Measurements from ENCODE around the gene PPP2R5A.
"Not testable (repeated sequence)": the region's sequence is repeated elsewhere in the genome, so short reads cannot be mapped to it uniquely, and the experiment has no call there.

The PPP2R5A gene

GRCh38 chr1:212286556-212287131 is 1.4 kb downstream of the PPP2R5A start:
- H3K36me3 ChIP-seq (ENCODE audit: control insufficient read depth in 5 of 5, insufficient read depth in 5 of 5, low read length in 5 of 5), result no peaks in the 10 kb centered on the region
- H3K27ac ChIP-seq (ENCODE audit: low read depth, low read length), result peak overlapping the region; percentile 96
- peak overlapping the region; percentile 84 to 100 (median 99) for H3K4me3 ChIP-seq (ENCODE audit: low read depth in 1 of 5, low read length in 5 of 5)
- no peaks in the 10 kb centered on the region for H3K27me3 ChIP-seq (ENCODE audit: control insufficient read depth in 5 of 5, insufficient read depth in 4 of 5, low read length in 5 of 5)
- H3K9ac ChIP-seq (ENCODE audit: low read length in 5 of 5), result peak overlapping the region; percentile 76 to 99 (median 95)
- no peaks in the 10 kb centered on the region for H3K9me3 ChIP-seq (ENCODE audit: control insufficient read depth in 5 of 5, low read length in 5 of 5)
- H3K4me1 ChIP-seq (ENCODE audit: control insufficient read depth in 5 of 5, insufficient read depth in 5 of 5, low read length in 5 of 5), result peaks cover 0 to 66% (median 57%) of the 10 kb centered on the region in 5 donors

DNA sequence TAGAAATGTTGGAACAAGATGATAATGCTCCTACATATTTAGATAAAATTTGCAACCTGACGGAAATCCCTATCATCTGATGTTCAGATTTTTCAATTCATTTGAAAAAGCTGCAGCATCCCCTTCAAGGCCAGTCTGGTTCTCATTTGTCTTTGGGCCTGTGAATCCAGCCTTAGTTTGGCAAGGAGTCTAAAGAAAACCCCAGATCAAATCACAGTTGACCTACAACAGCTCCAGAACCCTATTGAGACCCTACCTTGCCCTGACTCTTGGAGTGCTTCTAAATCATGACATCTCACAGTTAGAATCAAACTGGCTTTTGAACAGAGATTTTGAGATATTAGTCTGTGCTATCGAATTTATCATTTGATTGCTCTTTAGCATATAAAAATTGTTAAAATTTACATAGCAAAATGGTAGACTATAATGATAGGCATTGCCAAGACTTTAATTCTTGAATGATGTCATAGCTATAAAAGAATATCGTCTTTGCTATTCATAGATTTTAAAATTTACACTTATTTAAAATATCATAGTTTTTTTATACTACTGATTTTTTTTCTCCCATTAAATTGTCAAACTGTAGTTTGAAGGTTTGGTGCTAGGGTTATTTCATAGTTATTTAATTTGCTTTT is 2.2 kb downstream of the PPP2R5A start:
- H3K36me3 ChIP-seq (ENCODE audit: control insufficient read depth in 5 of 5, insufficient read depth in 5 of 5, low read length in 5 of 5), result no peaks in the 10 kb centered on the region
- peak overlapping the region; percentile 76 to 99 (median 95) for H3K9ac ChIP-seq (ENCODE audit: low read length in 5 of 5)
- H3K9me3 ChIP-seq (ENCODE audit: control insufficient read depth in 5 of 5, low read length in 5 of 5), result no peaks in the 10 kb centered on the region
- peaks cover 3 to 73% (median 64%) of the 10 kb centered on the region in 5 donors for H3K4me1 ChIP-seq (ENCODE audit: control insufficient read depth in 5 of 5, insufficient read depth in 5 of 5, low read length in 5 of 5)
- peak overlapping the region; percentile 84 to 100 (median 99) for H3K4me3 ChIP-seq (ENCODE audit: low read depth in 1 of 5, low read length in 5 of 5)
- no peaks in the 10 kb centered on the region for H3K27me3 ChIP-seq (ENCODE audit: control insufficient read depth in 5 of 5, insufficient read depth in 4 of 5, low read length in 5 of 5)
- peak overlapping the region; percentile 96 for H3K27ac ChIP-seq (ENCODE audit: low read depth, low read length)

GRCh38 chr1:212287995-212288394 is 2.8 kb downstream of the PPP2R5A start:
- H3K27me3 ChIP-seq (ENCODE audit: control insufficient read depth in 5 of 5, insufficient read depth in 4 of 5, low read length in 5 of 5); H3K36me3 ChIP-seq (ENCODE audit: control insufficient read depth in 5 of 5, insufficient read depth in 5 of 5, low read length in 5 of 5); H3K9me3 ChIP-seq (ENCODE audit: control insufficient read depth in 5 of 5, low read length in 5 of 5): not testable (repeated sequence)
- peak overlapping the region; percentile 1 to 99 (median 76) for H3K9ac ChIP-seq (ENCODE audit: low read length in 5 of 5)
- peaks cover 4 to 78% (median 70%) of the 10 kb centered on the region in 5 donors for H3K4me1 ChIP-seq (ENCODE audit: control insufficient read depth in 5 of 5, insufficient read depth in 5 of 5, low read length in 5 of 5)
- H3K27ac ChIP-seq (ENCODE audit: low read depth, low read length), result peak overlapping the region; percentile 96
- peak overlapping the region; percentile 81 to 100 (median 90) for H3K4me3 ChIP-seq (ENCODE audit: low read depth in 1 of 5, low read length in 5 of 5)

DNA sequence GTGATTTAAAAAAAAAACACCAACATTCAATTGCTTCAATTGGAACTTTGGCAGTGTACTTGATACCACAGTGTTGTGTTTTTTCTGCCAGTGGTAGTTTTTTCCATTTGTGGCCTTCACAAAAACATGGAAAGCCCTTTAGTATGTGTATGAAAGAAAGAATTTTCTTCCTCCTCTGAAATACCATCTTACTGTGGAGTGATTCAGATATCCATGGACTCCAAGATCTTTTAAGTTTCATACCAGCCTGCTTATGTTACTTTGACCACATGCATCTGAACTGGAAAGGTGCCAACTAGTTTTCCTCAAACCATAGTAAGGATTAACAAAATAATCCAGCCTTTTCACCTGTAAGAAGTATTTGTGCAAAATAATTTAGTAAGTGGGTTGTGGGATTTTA is 3.4 kb downstream of the PPP2R5A start:
- peak overlapping the region; percentile 81 to 100 (median 90) for H3K4me3 ChIP-seq (ENCODE audit: low read depth in 1 of 5, low read length in 5 of 5)
- H3K27ac ChIP-seq (ENCODE audit: low read depth, low read length), result peak overlapping the region; percentile 96
- peak overlapping the region; percentile 1 to 99 (median 64) for H3K9ac ChIP-seq (ENCODE audit: low read length in 5 of 5)
- no peaks in the 10 kb centered on the region for H3K9me3 ChIP-seq (ENCODE audit: control insufficient read depth in 5 of 5, low read length in 5 of 5)
- H3K4me1 ChIP-seq (ENCODE audit: control insufficient read depth in 5 of 5, insufficient read depth in 5 of 5, low read length in 5 of 5), result peaks cover 6 to 78% (median 75%) of the 10 kb centered on the region in 5 donors
- no peaks in the 10 kb centered on the region for H3K27me3 ChIP-seq (ENCODE audit: control insufficient read depth in 5 of 5, insufficient read depth in 4 of 5, low read length in 5 of 5)
- no peaks in the 10 kb centered on the region for H3K36me3 ChIP-seq (ENCODE audit: control insufficient read depth in 5 of 5, insufficient read depth in 5 of 5, low read length in 5 of 5)

GRCh38 chr1:212289262-212290077 is 4.3 kb downstream of the PPP2R5A start:
- peaks cover 6 to 75% (median 71%) of the 10 kb centered on the region in 5 donors for H3K4me1 ChIP-seq (ENCODE audit: control insufficient read depth in 5 of 5, insufficient read depth in 5 of 5, low read length in 5 of 5)
- H3K27ac ChIP-seq (ENCODE audit: low read depth, low read length), result peak overlapping the region; percentile 96
- H3K36me3 ChIP-seq (ENCODE audit: control insufficient read depth in 5 of 5, insufficient read depth in 5 of 5, low read length in 5 of 5), result no peaks in the 10 kb centered on the region
- peak overlapping the region in 3 of 5 donors; percentile 41 to 76 (median 62) for H3K9ac ChIP-seq (ENCODE audit: low read length in 5 of 5)
- no peaks in the 10 kb centered on the region for H3K9me3 ChIP-seq (ENCODE audit: control insufficient read depth in 5 of 5, low read length in 5 of 5)
- H3K4me3 ChIP-seq (ENCODE audit: low read depth in 1 of 5, low read length in 5 of 5), result peak overlapping the region in 4 of 5 donors; percentile 26 to 81 (median 46)
- H3K27me3 ChIP-seq (ENCODE audit: control insufficient read depth in 5 of 5, insufficient read depth in 4 of 5, low read length in 5 of 5), result no peaks in the 10 kb centered on the region

DNA sequence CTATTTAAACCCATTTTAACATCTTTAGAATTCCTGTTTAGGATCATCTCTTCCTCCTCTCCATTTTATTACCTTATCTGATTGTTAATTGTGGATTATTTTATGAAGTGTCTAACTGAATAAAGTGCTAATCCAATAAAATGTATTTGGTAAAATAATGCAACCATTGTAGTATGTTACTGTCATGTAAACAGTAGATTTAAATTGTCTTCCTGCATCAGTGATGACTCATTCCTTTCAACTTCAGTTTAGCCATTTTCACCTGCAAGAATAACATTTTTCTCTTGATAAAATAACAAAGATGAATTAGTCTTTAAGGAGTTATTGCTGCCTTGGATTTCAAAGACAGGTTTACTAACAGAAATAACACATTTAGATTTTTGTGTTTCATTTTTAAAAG is 5.4 kb downstream of the PPP2R5A start:
- Histone ChIP-seq H3K9ac (ENCODE audit: low read length in 5 of 5) (peak overlapping the region in 2 of 5 donors; percentile 47 to 76), H3K4me1 (ENCODE audit: control insufficient read depth in 5 of 5, insufficient read depth in 5 of 5, low read length in 5 of 5) (peaks cover 6 to 79% (median 69%) of the 10 kb centered on the region in 5 donors), H3K4me3 (ENCODE audit: low read depth in 1 of 5, low read length in 5 of 5) (peak overlapping the region in 1 of 5 donors; percentile 52), H3K27ac (ENCODE audit: low read depth, low read length) (peak overlapping the region; percentile 96), H3K27me3 (ENCODE audit: control insufficient read depth in 5 of 5, insufficient read depth in 4 of 5, low read length in 5 of 5) (no peaks in the 10 kb centered on the region), H3K36me3 (ENCODE audit: control insufficient read depth in 5 of 5, insufficient read depth in 5 of 5, low read length in 5 of 5) (no peaks in the 10 kb centered on the region), H3K9me3 (ENCODE audit: control insufficient read depth in 5 of 5, low read length in 5 of 5) (no peaks in the 10 kb centered on the region)

- H3K4me1 ChIP-seq (ENCODE audit: control insufficient read depth in 5 of 5, insufficient read depth in 5 of 5, low read length in 5 of 5), result peaks cover 6 to 82% (median 72%) of the 10 kb centered on the region in 5 donors
- H3K4me3 ChIP-seq (ENCODE audit: low read depth in 1 of 5, low read length in 5 of 5), result peak overlapping the region in 1 of 5 donors; percentile 50
- no peaks in the 10 kb centered on the region for H3K9me3 ChIP-seq (ENCODE audit: control insufficient read depth in 5 of 5, low read length in 5 of 5)
- peak overlapping the region; percentile 96 for H3K27ac ChIP-seq (ENCODE audit: low read depth, low read length)
- H3K9ac ChIP-seq (ENCODE audit: low read length in 5 of 5), result peak overlapping the region in 3 of 5 donors; percentile 13 to 47 (median 14)
- no peaks in the 10 kb centered on the region for H3K27me3 ChIP-seq (ENCODE audit: control insufficient read depth in 5 of 5, insufficient read depth in 4 of 5, low read length in 5 of 5)
- H3K36me3 ChIP-seq (ENCODE audit: control insufficient read depth in 5 of 5, insufficient read depth in 5 of 5, low read length in 5 of 5), result no peaks in the 10 kb centered on the region
These were observed 6.4 kb downstream of the PPP2R5A start for GRCh38 chr1:212291505-212292134.

DNA sequence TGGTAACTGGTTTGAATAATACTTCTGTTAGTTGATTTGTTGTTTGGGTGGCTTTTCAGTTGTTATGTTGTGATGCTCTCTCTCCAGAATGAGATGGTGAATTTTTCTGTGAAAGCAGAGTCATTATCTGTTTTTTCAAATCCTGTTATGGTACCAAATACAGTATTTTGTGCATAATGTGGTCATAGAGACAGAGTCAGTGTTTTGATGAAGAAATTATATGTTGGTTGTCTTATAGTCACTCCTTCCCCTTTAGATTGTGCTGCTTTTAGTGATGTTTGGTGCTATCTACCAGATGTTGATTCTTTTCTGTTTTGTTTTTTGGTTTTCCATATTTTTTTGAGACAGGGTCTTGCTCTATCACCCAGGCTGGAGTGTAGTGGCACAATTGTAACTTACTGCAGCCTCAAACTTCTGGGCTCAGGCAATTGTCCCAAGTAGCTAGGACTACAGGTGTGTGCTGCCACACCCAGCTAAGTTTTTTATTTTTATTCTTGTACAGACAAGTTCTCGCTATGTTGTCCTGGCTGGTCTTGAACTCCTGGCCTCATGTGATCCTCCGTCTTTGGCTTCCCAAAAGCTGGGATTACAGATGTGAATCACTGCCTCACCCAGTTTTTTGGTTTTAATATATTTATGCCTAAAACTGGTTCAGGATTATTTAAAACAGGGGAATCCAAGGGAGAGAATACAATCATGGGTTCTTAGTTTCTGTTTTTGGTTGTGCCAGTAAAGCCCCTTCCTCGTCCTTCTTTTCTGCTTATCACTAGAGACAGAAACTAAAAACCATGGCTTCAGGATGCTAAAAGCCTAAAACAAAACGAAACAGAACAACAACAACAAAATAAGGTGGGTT is 7.3 kb downstream of the PPP2R5A start:
- Histone ChIP-seq H3K9me3 (ENCODE audit: control insufficient read depth in 5 of 5, low read length in 5 of 5) (no peaks in the 10 kb centered on the region), H3K4me3 (ENCODE audit: low read depth in 1 of 5, low read length in 5 of 5) (no peak overlapping the region), H3K9ac (ENCODE audit: low read length in 5 of 5) (peak overlapping the region in 2 of 5 donors; percentile 52 to 76), H3K27me3 (ENCODE audit: control insufficient read depth in 5 of 5, insufficient read depth in 4 of 5, low read length in 5 of 5) (no peaks in the 10 kb centered on the region), H3K4me1 (ENCODE audit: control insufficient read depth in 5 of 5, insufficient read depth in 5 of 5, low read length in 5 of 5) (peaks cover 6 to 73% (median 64%) of the 10 kb centered on the region in 5 donors), H3K36me3 (ENCODE audit: control insufficient read depth in 5 of 5, insufficient read depth in 5 of 5, low read length in 5 of 5) (no peaks in the 10 kb centered on the region), H3K27ac (ENCODE audit: low read depth, low read length) (peak overlapping the region; percentile 96)

- no peaks in the 10 kb centered on the region for H3K9me3 ChIP-seq (ENCODE audit: control insufficient read depth in 5 of 5, low read length in 5 of 5)
- H3K9ac ChIP-seq (ENCODE audit: low read length in 5 of 5), result peak overlapping the region in 2 of 5 donors; percentile 59 to 76
- H3K4me3 ChIP-seq (ENCODE audit: low read depth in 1 of 5, low read length in 5 of 5), result no peak overlapping the region
- H3K27me3 ChIP-seq (ENCODE audit: control insufficient read depth in 5 of 5, insufficient read depth in 4 of 5, low read length in 5 of 5), result no peaks in the 10 kb centered on the region
- no peaks in the 10 kb centered on the region for H3K36me3 ChIP-seq (ENCODE audit: control insufficient read depth in 5 of 5, insufficient read depth in 5 of 5, low read length in 5 of 5)
- H3K27ac ChIP-seq (ENCODE audit: low read depth, low read length), result peak overlapping the region; percentile 96
- H3K4me1 ChIP-seq (ENCODE audit: control insufficient read depth in 5 of 5, insufficient read depth in 5 of 5, low read length in 5 of 5), result peaks cover 6 to 64% (median 55%) of the 10 kb centered on the region in 5 donors
These were observed 8.4 kb downstream of the PPP2R5A start for GRCh38 chr1:212293579-212293978.
